HG02884 (cell line): ENCODE measurements around the gene SEPHS2.
"Not testable (repeated sequence)": the region's sequence is repeated elsewhere in the genome, so short reads cannot be mapped to it uniquely, and the experiment has no call there.

Source experiments
- ATAC-seq: cut with Tn5 transposase; IDR thresholded peaks from one replicate; pipeline ENCODE4 v1.9.1; 2021; ENCODE audit warnings: mild to moderate bottlenecking, moderate library complexity; ENCODE audit not compliant: unreplicated experiment

SEPHS2 gene, protein sequence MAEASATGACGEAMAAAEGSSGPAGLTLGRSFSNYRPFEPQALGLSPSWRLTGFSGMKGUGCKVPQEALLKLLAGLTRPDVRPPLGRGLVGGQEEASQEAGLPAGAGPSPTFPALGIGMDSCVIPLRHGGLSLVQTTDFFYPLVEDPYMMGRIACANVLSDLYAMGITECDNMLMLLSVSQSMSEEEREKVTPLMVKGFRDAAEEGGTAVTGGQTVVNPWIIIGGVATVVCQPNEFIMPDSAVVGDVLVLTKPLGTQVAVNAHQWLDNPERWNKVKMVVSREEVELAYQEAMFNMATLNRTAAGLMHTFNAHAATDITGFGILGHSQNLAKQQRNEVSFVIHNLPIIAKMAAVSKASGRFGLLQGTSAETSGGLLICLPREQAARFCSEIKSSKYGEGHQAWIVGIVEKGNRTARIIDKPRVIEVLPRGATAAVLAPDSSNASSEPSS

DNA sequence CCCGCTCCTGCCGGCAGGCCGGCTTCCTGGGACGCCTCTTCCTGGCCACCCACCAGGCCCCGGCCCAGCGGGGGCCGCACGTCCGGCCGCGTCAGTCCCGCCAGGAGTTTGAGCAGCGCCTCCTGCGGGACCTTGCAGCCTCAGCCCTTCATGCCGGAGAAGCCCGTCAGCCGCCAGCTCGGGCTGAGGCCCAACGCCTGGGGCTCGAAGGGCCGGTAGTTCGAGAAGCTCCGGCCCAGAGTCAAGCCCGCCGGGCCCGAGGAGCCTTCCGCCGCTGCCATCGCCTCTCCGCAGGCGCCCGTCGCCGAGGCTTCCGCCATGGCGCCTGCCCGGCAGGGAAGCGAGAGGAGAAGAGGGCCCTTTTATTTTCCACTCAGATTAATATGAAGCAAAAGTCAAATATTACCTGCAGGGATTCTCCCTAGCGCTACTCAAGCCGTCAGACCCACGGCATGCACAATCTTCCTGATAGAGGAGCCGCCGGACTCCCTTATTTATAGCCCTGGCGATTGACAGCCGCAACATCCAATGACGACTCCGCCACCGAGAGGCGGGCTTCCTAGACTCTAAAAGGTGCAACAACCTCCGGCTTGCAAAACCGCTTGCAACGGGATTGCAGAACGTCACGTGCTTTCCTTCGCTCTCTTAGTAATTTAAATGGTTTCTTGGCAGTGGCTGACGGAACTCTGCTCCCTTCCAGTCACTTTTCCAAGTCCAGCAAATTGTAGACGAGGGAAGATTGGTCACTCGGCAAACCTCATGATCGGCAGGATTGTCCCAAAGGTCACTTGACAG is at the start of gene SEPHS2:
SEPHS2 (minus strand) TSS at position 467 of the 795 bp plus-strand sequence; CDS start at position 320, 147 bp downstream.
- ATAC-seq, result peak; percentile 82

DNA sequence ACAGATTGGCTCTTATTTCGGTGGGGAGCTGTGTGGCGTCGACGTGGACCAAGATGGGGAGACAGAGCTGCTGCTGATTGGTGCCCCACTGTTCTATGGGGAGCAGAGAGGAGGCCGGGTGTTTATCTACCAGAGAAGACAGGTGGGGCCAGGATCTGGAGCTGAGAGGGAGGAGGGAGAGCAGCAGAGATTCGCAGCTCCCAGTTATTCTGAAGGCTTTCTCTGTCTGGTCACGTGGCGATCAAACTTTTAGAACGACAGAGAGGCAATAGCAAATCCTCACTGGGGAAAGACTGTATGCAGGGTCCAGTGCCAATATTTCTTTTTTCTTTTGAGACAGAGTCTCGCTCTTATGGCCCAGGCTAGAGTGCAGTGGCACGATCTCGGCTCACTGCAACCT is 49.0 kb upstream of the SEPHS2 start:
- no peak for ATAC-seq

DNA sequence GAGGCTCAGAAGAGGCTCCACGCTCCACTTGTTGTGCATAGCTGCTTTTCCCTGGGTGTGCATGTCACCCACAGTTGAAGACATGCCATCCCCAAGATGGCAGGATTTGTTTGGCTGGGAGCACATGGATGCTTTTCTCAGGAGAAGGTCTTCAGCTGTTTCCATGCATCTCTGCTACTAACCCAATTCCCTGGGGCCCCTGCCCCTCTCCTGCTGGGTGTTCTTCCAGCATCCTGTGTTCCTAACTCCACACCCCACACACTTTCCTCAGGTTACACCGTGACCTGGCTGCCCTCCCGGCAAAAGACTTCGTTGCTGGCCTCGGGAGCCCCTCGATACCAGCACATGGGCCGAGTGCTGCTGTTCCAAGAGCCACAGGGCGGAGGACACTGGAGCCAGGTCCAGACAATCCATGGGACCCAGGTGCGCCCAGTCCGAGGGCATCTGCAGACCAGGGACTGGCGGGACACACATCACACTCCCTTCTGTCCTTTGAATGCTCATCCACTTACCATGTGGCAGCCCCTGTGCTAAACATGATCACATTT is 48.3 kb upstream of the SEPHS2 start:
- no peak for ATAC-seq

DNA sequence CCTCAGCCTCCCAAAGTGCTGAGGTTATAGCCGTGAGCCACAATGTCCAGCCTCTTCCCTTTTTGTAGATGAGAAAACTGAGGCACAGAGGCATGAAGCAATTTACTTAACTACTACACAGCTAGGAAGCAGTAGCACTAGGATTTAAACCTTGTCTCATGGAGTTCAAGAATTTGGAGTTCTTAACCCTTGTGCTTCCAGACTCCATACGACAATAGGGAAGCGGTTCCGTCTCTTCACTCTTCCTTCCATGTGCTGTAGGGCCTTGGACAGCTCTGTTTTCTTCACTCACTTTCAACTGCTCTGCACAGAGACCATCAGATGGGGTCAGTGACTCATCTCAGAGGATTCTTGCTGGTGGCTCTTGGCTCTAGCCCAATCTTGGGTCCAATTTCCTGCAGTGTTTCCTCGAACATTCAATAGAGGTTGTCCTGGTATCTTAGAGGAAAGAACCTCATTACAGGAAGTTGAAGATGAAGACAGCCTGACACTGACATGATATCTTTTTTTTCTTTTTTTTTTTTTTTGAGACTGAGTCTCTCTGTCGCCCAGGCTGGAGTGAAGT is 46.2 kb upstream of the SEPHS2 start:
- no peak for ATAC-seq

DNA sequence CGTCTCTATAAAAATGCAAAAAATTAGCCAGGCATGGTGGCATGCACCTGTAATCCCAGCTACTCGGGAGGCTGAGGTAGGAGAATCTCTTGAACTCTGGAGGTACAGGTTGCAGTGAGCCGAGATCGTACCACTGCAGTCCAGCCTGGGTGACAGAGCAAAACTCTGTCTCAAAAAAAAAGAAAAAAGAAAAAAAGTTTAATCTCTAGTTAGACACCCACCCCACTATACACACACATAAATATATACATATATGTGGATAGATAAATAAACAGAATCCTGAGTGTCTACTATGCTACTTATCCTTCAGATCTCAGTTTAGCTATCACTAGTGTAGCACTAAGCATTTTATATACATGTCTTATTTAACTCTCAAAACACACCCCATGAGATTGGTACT is 45.6 kb upstream of the SEPHS2 start:
- no peak for ATAC-seq

DNA sequence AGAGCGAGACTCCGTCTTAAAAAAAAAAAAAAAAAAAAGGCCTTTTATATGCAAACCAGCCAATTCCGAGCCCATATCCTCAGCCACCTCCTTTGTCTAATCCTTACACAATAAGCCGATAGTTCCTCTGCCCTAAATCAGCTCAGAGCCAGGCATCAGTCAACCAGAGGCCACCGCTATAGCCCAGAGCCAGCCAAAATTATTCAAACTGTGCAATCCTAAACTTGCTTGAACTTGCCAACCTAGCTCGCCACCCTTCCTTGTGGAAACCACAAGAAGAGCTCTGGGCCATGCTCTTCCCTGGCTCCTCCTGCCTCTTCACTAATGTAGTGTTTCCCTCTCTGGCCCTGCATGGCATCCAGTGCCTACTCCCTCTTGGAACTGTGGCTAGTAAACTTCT is 44.5 kb upstream of the SEPHS2 start:
- ATAC-seq, result no peak

DNA sequence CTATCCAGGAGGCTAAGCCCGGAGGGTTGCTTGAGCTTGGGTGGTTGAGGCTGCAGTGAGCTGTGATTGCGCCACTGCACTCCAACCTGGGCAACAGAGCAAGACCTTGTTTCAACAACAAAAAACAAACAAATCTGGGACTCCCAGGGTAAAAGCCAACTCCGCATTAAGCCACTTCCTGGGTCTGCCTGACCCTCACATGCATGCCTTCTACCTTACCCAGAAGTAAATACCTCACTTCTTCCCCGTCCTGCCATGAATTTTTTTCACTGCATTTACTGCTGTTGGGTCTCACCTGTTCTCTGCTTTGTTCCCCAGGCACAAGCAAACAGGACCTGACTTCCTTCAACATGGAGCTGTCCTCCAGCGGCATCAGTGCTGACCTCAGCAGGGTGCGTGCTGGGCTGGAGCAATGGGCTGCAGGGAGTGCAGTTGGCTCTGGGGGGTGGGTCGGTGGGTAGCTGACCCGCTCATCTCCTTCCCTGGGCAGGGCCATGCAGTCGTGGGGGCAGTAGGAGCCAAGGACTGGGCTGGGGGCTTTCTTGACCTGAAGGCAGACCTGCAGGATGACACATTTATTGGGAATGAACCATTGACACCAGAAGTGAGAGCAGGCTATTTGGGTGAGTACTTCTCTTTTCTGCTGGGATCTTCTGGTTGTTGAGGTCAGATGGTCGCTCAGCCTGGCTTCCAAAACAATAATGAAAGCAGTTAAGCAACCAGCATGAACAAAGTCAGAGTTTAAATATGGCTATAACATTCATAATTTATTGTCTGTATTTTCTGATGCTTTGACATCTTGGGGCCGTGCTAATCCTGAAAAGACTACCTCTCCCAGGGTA is 43.3 kb upstream of the SEPHS2 start:
- no peak for ATAC-seq

DNA sequence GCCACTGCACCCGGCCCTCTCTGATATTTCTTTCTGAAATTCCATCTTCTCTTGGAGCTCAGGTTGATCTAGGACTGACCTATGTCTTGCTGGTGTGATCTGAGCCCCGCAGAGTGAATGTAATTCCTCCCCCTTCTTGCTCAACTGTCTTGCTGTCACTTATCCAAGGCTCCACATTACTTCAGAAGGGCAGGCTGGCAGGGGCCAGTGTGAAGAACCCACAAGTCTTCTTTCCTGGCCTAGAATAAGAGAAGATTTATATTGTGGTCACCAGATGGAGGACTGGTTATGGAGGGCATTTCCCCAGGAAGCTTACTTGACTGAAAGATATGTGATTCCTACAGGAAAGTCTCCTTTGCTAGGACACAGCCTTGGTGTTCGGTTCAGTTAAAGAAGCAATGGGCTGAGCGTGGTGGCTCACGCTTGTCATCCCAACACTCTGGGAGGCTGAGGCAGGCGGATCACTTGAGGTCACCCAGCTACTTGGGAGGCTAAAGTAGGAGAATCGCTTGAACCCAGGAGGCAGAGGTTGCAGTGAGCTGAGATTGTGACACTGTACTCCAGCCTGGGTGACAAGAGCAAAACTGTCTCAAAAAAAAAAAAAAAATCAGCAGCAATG is 40.3 kb upstream of the SEPHS2 start:
- ATAC-seq, result no peak

DNA sequence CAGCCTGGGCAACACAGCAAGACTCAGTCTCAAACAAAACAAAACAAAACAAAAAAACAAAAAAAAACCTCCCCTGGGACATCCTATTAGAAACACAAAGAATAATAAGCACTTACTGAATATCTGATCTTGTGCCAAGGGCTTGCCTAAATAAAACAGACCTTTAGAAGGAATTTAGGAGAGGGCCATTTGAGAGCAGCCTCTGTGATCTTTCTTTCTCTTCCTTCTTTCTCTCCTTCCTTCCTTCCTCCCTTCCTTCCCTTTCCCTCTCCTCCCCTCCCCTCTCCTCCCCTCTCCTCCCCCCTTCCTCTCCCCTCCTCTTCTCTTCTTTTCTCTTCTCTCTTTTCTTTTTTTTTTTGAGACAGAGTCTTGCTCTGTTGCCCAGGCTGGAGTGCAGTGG is 39.2 kb upstream of the SEPHS2 start:
- ATAC-seq, result no peak

DNA sequence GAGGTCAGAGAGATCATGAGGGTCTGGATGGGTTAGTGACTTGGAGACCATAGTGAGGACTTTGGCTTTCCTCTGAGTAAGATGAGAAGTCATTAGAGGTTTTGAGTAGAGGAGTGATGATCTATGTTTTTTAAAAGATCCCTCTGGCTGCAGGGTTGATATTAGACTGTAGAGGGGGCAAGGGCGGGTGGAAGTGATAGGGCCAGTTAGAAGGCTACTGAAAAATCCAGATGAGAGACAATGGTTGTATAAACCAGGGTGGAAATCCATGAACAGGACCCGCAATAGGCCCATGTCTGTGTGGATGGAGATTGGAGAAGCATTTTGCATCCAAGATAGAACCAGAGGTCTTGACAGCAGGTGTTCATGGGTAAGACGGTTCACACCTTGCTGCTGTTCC is 36.7 kb upstream of the SEPHS2 start:
- ATAC-seq, result no peak

DNA sequence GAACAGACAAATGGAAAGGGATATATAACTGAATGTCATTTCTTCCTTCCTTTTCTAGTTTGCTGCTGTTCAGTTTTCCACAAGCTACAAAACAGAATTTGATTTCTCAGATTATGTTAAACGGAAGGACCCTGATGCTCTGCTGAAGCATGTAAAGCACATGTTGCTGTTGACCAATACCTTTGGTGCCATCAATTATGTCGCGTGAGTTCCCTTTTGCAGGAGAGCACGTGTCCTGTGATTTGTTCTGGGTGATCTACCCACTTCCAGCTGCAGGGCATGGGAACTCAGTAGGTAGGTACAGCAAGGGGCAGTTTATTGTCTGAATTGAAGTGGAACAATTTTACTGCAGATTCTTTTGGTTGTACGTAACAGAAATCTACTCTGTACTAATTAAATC is 35.7 kb upstream of the SEPHS2 start:
- no peak for ATAC-seq

DNA sequence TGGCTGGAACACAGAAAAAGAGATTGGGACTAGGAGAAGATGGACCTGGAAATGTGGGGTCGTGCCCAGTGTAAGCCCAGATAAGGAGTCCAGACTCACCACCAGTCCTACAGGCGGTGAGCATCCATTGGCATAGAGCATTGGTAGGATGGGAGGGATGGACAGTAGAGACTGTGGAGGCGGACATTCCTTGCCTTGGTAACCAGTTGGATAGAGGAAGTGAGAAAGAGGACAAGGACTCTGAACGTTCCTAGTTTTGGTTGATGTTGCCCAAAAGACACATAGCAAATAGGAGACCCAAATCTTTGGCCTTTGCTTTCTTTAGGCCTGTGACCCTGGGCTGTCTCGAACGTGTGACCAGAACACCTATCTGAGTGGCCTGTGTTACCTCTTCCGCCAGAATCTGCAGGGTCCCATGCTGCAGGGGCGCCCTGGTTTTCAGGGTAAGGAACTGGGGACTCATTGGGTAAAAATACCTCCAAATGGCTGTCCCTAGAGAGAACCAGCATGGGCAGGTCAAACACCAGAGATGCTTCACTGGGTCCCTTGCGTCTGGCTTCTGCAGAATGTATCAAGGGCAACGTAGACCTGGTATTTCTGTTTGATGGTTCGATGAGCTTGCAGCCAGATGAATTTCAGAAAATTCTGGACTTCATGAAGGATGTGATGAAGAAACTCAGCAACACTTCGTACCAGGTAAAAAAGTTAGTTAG is 33.2 kb upstream of the SEPHS2 start:
- ATAC-seq, result no peak

DNA sequence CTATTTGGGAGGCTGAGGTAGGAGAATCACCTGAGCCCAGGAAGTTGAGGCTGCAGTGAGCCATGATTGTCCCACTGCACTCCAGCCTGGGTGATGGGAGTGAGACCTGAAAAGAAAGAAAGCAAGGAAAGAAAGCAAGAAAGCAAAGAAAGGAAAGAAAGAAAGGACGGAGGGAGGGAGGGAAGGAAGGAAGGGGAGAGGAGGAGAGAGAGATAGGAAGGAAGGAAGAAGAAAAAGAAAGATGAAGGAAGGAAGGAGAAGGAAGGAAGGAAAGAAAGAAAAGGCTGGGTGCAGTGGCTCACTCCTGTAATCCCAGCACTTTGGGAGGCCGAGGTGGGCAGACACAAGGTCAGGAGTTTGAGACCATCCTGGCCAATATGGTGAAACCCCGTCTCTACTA is 32.1 kb upstream of the SEPHS2 start:
- not testable (repeated sequence) for ATAC-seq

DNA sequence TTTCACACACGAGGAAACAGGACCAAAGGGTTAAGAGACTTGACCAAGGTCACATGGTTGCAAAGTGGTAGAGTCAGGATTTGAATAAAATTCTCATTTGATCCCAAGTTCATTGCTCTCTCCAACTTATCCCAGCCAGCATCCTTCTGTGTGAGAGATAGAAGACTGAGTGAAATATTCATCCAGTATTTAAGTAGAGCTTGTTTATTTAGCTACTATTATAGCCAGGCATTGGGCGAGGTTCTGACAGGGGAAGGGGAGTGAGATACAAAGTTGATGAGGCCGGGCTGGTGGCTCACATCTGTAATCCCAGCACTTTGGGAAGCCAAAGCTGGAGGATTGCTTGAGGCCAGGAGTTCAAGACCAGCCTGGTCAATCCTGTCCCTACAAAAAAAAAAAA is 31.3 kb upstream of the SEPHS2 start:
- no peak for ATAC-seq

DNA sequence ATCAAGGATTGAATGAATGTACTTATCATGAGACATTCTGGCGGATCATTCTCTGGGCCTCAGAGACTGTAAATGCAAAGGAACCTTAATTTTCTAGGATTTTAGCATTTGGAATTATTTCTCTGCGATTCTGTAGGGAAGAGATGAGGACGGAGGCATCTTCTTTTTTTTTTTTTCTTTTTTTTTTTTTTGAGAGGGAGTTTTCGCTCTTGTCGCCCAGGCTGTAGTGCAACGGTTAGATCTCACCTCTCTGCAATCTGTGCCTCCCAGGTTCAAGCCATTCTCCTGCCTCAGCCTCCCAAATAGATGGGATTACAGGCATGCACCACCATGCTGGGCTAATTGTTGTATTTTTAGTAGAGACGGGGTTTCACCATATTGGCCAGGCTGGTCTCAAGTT is 29.0 kb upstream of the SEPHS2 start:
- no peak for ATAC-seq

DNA sequence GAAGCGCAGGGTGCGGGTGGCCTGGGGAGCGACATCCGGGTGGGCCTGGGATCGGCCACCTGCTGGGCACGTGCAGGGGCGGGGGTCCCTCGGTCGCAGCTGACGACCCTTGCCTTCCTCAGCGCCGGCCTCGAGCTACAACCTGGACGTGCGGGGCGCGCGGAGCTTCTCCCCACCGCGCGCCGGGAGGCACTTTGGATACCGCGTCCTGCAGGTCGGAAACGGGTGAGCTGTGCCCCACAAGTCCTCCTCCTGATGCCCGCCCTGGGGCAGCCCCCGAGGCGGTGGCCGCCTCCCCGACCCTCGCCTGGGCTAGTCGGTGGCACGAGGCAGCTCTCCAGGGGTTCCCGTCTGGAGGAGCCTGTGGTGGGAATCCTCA is 28.4 kb upstream of the SEPHS2 start:
- no peak for ATAC-seq

DNA sequence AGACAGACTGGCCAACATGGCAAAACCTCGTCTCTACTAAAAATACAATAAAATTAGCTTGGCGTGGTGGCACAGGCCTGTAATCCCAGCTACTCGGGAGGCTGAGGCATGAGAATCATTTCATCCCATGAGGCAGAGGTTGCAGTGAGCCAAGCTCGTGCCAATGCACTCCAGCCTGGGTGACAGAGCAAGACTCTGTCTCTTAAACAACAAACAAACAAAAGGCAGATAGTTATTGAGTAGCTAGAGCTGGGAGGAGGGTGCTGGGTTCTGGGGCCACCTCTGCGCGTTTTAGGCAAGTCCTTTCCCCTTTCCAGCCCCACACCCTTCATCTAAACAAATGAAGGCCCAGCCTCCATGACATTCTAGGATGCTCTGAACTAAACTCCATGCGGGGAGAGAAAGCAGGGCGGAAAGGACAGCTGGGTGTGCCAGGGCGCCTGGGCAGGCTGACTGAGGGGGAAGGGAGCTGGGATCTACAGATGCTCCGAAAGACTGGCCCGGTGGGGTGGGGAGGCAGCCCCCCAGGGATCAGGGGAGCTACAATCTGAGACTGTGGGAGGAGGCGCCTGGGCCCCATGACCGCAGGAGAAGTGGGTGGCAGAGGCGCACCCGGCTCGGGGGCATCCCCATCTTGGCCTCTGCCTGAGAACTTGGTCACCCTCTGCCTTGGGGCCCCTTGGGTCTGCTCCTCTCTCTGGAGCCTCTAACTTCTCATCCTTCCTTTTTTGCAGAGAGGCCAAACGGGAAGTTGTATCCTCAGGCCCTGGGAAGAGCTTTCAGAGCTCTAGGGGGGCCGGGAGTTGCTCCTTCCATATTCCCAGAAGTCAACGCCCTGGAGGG is 27.8 kb upstream of the SEPHS2 start:
- ATAC-seq, result no peak

DNA sequence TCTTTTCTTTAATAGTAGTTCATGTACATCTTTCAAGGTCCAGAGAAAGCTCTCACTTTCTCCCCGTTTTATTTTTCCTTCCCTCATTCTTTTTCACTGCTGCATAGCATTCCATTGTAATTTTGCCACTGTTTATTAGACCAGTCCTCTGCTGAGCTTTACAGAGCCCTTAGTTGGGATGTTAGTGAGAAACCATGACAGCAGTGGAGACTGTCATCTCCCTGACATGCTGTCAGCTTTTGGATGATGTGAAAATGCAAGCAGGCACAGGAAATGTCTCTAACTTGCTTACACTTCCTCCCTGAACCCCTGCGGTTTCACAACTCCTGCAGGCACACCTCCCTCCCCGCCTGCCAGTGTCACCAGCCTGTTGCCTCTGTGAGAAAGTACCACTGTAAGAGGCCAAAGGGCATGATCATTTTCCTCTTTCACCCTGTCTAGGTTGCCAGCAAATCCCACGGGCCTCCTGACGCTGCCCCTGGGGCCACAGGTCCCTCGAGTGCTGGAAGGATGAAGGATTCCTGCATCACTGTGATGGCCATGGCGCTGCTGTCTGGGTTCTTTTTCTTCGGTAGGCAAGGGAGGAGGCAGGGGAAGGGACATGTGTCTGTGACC is 26.8 kb upstream of the SEPHS2 start, which contains the start of gene ITGAL:
ITGAL (plus strand) TSS at position 415 of the 615 bp plus-strand sequence; CDS start at position 511, 96 bp downstream.
- no peak for ATAC-seq
